Tibial nerve (tissue), 4 donors: ENCODE data around the gene VILL. TPM values are rescaled to one million over a fixed set of nuclear protein-coding genes. Genes with fewer than 3 reads are reported as not detected.
"Not testable (repeated sequence)": the region's sequence is repeated elsewhere in the genome, so short reads cannot be mapped to it uniquely, and the experiment has no call there.

Experiments
- DNase-seq, 2 donors: peaks; one replicate each; pipeline ENCODE4 v3.0.0-alpha.2; 2019; ENCODE audit warnings: low spot score in 2 of 2
- H3K27ac ChIP-seq, 4 donors: fragments of 200-600 bp; sonication (generic) in 3 of 4; one replicate each; pipeline ENCODE4 v1.5.1; 2017 to 2019; ENCODE audit warnings: mild to moderate bottlenecking in 1 of 4
- H3K27me3 ChIP-seq, 2 donors: fragments of 200-600 bp; sonication (generic) in 1 of 2; one replicate each; pipeline versions ENCODE4 v1.5.1 to v1.6.0; 2017 to 2019
- H3K36me3 ChIP-seq, 3 donors: fragments of 200-600 bp; sonication (generic); one replicate each; pipeline ENCODE4 v1.5.1; 2018 to 2019
- H3K4me1 ChIP-seq, 4 donors: fragments of 200-600 bp; sonication (generic) in 3 of 4; one replicate each; pipeline ENCODE4 v1.5.1; 2017 to 2019
- H3K4me3 ChIP-seq, 4 donors: fragments of 200-600 bp; sonication (generic) in 3 of 4; one replicate each; pipeline ENCODE4 v1.5.1; 2017 to 2019; ENCODE audit warnings: mild to moderate bottlenecking in 1 of 4, moderate library complexity in 1 of 4
- H3K9me3 ChIP-seq, 4 donors: fragments of 200-600 bp; sonication (generic) in 3 of 4; one replicate each; pipeline ENCODE4 v1.5.1; 2017 to 2019
- EP300 ChIP-seq, 2 donors: sonication (generic); formaldehyde crosslinking; IDR thresholded peaks; one replicate each; pipeline ENCODE4 v1.6.1; 2017; ENCODE audit warnings: antibody characterized with exemption in 2 of 2, mild to moderate bottlenecking in 1 of 2
- POLR2A ChIP-seq, 2 donors: fragments of 450-650 bp; IDR thresholded peaks; one replicate each; pipeline ENCODE4 v1.6.1; 2017; ENCODE audit warnings: antibody characterized with exemption in 2 of 2, mild to moderate bottlenecking in 2 of 2, moderate library complexity in 2 of 2
- WGBS, 2 donors: methylation state at CpG; one replicate each; pipeline ENCODE4 v1.1.5; 2018; 5-methylcytosine and 5-hydroxymethylcytosine counted together
- total RNA-seq, 4 donors: library from RNA; depleted of rRNA; stranded (reverse); fragments of >200 nt; gene quantifications; one replicate each; pipeline ENCODE4 v1.1.0, GENCODE V29; 2016
- TF ChIP-seq, protein P1 (sequence below), 5 experiments: fragments of 200-600 bp in 3 of 5; fragments of 450-650 bp in 2 of 5; sonication (generic) in 3 of 5; IDR thresholded peaks; one replicate each; pipeline ENCODE4 v1.5.1; 2016 to 2019; ENCODE audit warnings: antibody characterized with exemption in 5 of 5, mild to moderate bottlenecking in 3 of 5, moderate library complexity in 2 of 5

VILL gene
- total RNA-seq, 4 donors from 2014 or later, result 13.6 to 16.5 (median 15.3) TPM

- WGBS, 2 donors, result 75 to 89% methylated on average over 10 of the region's 12 CpGs
- no peaks in the 10 kb centered on the region for H3K9me3 ChIP-seq
- peak overlapping the region in 1 of 4 donors; percentile 67 for H3K27ac ChIP-seq
- peak in 1 of 2 donors; percentile 10 for DNase-seq
- TF ChIP-seq POLR2A (IDR thresholded peaks at IDR 0.05) (no peak), EP300 (IDR thresholded peaks at IDR 0.05) (no peak)
- TF ChIP-seq, protein P1, sequence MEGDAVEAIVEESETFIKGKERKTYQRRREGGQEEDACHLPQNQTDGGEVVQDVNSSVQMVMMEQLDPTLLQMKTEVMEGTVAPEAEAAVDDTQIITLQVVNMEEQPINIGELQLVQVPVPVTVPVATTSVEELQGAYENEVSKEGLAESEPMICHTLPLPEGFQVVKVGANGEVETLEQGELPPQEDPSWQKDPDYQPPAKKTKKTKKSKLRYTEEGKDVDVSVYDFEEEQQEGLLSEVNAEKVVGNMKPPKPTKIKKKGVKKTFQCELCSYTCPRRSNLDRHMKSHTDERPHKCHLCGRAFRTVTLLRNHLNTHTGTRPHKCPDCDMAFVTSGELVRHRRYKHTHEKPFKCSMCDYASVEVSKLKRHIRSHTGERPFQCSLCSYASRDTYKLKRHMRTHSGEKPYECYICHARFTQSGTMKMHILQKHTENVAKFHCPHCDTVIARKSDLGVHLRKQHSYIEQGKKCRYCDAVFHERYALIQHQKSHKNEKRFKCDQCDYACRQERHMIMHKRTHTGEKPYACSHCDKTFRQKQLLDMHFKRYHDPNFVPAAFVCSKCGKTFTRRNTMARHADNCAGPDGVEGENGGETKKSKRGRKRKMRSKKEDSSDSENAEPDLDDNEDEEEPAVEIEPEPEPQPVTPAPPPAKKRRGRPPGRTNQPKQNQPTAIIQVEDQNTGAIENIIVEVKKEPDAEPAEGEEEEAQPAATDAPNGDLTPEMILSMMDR (IDR thresholded peaks at IDR 0.05), result no peak
- no peaks in the 10 kb centered on the region for H3K27me3 ChIP-seq
- H3K36me3 ChIP-seq, result peaks cover 0 to 40% (median 0%) of the 10 kb centered on the region in 3 donors
- H3K4me1 ChIP-seq, result peaks cover 0 to 5% (median 0%) of the 10 kb centered on the region in 4 donors
- H3K4me3 ChIP-seq, result no peak overlapping the region
Observed at GRCh38 chr3:37986479-37987314, 3.9 kb upstream of the VILL start.

DNA sequence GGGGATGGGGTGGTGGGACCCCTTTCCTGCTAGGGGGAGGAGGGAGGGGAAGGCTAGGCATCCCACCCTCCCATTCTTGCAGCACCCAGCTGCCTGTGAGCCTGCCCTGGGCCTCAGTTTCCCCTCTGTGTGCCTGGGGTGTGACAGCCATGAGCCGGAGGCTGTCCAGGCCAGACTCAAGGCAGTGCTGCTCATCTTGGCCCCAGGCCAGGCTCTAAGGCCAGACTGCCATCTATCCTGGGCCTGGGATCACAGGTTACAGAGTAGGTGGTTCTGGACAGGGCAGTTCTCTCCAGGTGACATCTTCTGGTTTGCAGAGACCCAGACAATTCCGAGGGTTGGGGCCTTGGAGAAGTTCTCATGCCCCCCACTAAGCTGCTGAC is 3.3 kb upstream of the VILL start:
- Histone ChIP-seq H3K9me3 (no peaks in the 10 kb centered on the region), H3K4me3 (no peak overlapping the region), H3K27me3 (no peaks in the 10 kb centered on the region), H3K36me3 (peaks cover 0 to 33% (median 0%) of the 10 kb centered on the region in 3 donors), H3K27ac (peak overlapping the region in 1 of 4 donors; percentile 67), H3K4me1 (peaks cover 0 to 5% (median 0%) of the 10 kb centered on the region in 4 donors)
- no peak for TF ChIP-seq EP300 (IDR thresholded peaks at IDR 0.05)
- TF ChIP-seq POLR2A (IDR thresholded peaks at IDR 0.05), result no peak
- TF ChIP-seq, protein P1 (IDR thresholded peaks at IDR 0.05), result no peak
- peak in 1 of 2 donors; percentile 13 for DNase-seq
- 62% methylated on average over 2 of the region's 2 CpGs; no CpG with 5 or more reads in 1 of the 2 donors for WGBS, 2 donors

GRCh38 chr3:37987751-37988179 is 2.8 kb upstream of the VILL start:
- WGBS, 2 donors, result 74 to 86% methylated on average over 7 of the region's 7 CpGs
- TF ChIP-seq, protein P1 (IDR thresholded peaks at IDR 0.05), result no peak
- TF ChIP-seq POLR2A (IDR thresholded peaks at IDR 0.05) (no peak), EP300 (IDR thresholded peaks at IDR 0.05) (no peak)
- no peak overlapping the region for H3K4me3 ChIP-seq
- H3K4me1 ChIP-seq, result peaks cover 0 to 5% (median 0%) of the 10 kb centered on the region in 4 donors
- H3K27ac ChIP-seq, result peak overlapping the region in 1 of 4 donors; percentile 67
- H3K9me3 ChIP-seq, result no peaks in the 10 kb centered on the region
- no peaks in the 10 kb centered on the region for H3K27me3 ChIP-seq
- H3K36me3 ChIP-seq, result peaks cover 0 to 29% (median 0%) of the 10 kb centered on the region in 3 donors
- DNase-seq, result no peak

- H3K27me3 ChIP-seq, H3K4me1 ChIP-seq, H3K4me3 ChIP-seq, H3K27ac ChIP-seq, H3K9me3 ChIP-seq: not testable (repeated sequence)
- WGBS, 2 donors, result 84 to 90% methylated on average over 10 of the region's 10 CpGs
- H3K36me3 ChIP-seq, result peaks cover 0 to 24% (median 0%) of the 10 kb centered on the region in 3 donors
- peak in 1 of 2 donors; percentile 5 for DNase-seq
Observed at GRCh38 chr3:37988376-37988775, 2.2 kb upstream of the VILL start.

- peak in 1 of 2 donors; percentile 10 for DNase-seq
- TF ChIP-seq, protein P1 (IDR thresholded peaks at IDR 0.05), result no peak
- TF ChIP-seq POLR2A (IDR thresholded peaks at IDR 0.05), result no peak
- no peak for TF ChIP-seq EP300 (IDR thresholded peaks at IDR 0.05)
- WGBS, 2 donors, result 76 to 83% methylated on average over 15 of the region's 15 CpGs
Observed at GRCh38 chr3:37988931-37989525, 1.6 kb upstream of the VILL start.

More at GRCh38 chr3:37988931-37989525, 1.6 kb upstream of the VILL start:
- H3K27ac ChIP-seq, result no peak overlapping the region
- no peaks in the 10 kb centered on the region for H3K27me3 ChIP-seq
- no peak overlapping the region for H3K4me3 ChIP-seq
- H3K4me1 ChIP-seq, result peaks cover 0 to 9% (median 2%) of the 10 kb centered on the region in 4 donors
- H3K36me3 ChIP-seq, result peaks cover 0 to 18% (median 0%) of the 10 kb centered on the region in 3 donors
- H3K9me3 ChIP-seq, result no peaks in the 10 kb centered on the region
